Frontal cortex (tissue), 1 donor: ENCODE measurements around the gene ARL4A. TPM values are rescaled to one million over a fixed set of nuclear protein-coding genes. Genes with fewer than 3 reads are reported as not detected.

Experiments used
- small RNA-seq: library from RNA; depleted of rRNA; stranded (forward); fragments of <200 nt; gene quantifications from one replicate; pipeline ENCODE3, GENCODE V24; 2014
- total RNA-seq: library from RNA; depleted of rRNA; stranded (reverse); fragments of >200 nt; gene quantifications from one replicate; pipeline ENCODE4 v1.2.3, GENCODE V29; 2014

ARL4A gene
- total RNA-seq, 1 donor from 2014 or later: 49.7 TPM

Small RNA genes lying within 50 kb of the gene (small RNA-seq; reads per million reads assigned to genes)
- not detected for gene RF00264

Other genes with a start within 250 kb of the ARL4A start
- 1.6 TPM for gene SCIN, start 116.9 kb upstream of the ARL4A start, total RNA-seq